COLO668 (cell line): ENCODE measurements around the gene TTYH1.
A peak's percentile ranks its signal among the peaks of the same experiment; 100 is the strongest.
"Not testable (repeated sequence)": the region's sequence is repeated elsewhere in the genome, so short reads cannot be mapped to it uniquely, and the experiment has no call there.

ENCODE experiments used
- DNase-seq: peaks from one replicate; lab custom pipeline; 2025; ENCODE audit not compliant: unreplicated experiment; lab: John Stamatoyannopoulos, UW

Gene TTYH1

DNA sequence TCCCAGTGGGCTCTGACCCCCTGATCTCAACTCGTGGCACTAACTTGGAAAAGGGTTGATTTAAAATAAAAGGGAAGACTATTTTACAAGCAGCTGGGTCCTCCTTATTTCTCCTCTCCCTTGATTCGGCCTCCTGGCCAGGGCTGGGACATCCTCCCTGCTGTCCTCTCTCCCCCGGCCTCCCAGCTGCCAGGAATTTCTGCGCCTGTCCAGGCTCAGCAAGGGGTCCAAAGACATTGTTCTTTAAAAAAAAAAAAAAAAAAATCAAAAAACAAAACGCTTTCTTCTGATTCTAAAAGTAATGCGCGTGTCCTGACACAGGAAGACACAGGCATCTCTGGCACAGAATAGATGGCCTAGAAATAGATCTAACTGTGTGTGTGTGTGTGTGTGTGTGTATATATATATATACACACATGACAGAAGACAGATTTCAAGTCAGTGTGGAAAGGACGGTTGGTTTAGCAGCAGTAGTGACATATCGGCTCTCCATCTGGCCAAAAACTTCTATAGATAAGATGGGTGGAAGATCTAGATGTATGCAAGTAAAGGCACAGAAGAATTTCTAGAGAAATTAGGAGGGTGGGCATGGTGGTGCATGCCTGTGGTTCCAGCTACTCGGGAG lies 21.5 kb downstream of the TTYH1 start:
- no peak for DNase-seq

DNA sequence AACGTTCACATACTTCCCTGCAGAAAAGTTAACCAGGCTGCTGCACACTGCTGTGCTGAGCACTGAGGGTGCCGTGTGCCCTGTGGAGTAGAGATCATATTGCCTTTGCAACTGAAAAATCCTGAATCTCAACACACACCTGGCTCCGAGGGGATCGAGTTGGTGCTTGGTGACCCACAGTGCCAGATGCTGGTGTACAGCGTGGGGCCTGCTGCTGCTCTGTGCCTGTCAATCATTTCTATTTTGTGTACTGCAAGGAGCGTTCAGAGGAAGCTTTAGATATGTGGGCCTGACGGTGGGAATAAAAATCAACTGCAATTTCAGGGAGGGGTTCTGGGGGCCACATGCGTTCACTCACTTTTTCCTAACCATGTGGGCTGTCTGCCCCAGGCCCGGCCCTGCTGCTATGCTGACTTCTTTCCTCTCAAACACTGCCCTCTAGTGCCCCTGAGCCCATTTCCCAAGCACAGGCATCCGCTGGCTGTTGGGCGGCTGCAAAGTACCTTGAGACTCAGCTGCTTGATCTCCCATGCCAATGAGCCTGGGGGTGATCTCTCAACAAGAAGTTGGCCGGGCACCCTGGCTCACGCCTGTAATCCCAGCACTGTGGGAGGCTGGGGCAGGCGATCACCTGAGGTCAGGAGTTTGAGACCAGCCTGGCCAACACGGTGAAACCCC lies 24.0 kb downstream of the TTYH1 start:
- DNase-seq, result peak; percentile 12

DNA sequence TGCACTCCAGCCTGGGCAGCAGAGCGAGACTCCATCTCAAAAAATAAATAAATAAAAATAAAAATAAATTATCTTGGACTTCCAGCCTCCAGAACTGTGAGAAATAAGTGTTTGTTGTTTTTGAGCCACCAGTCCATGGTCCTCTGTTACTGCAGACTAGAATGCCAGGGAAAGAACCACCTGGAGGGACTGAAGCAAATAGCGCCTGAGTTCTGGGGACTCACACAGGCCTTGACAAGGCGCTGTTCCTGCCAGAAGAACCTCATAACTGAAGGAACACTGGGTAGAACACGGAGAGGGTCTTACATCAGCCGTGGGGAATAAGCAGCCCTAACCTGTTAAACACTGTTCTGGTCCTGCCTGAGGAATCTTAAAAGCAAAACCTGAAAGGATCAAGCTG lies 25.4 kb downstream of the TTYH1 start:
- DNase-seq, result no peak

DNA sequence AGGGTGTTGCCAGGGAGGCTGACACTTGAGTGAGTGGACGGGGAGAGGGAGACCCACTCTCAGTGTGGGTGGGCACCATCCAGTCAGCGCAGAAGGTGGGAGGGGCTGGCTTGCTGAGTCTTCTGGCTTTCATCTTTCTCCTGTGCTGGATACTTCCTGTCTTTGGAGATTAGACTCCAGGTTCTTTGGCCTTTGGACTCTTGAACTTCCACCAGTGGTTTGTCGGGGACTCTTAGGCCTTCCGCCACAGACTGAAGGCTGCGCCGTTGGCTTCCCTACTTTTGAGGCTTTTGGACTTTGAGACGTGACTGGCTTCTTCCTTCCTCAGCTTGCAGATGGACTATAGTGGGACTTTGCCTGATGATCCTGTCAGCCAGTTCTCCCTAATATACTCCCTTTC lies 29.5 kb downstream of the TTYH1 start:
- DNase-seq, result no peak

DNA sequence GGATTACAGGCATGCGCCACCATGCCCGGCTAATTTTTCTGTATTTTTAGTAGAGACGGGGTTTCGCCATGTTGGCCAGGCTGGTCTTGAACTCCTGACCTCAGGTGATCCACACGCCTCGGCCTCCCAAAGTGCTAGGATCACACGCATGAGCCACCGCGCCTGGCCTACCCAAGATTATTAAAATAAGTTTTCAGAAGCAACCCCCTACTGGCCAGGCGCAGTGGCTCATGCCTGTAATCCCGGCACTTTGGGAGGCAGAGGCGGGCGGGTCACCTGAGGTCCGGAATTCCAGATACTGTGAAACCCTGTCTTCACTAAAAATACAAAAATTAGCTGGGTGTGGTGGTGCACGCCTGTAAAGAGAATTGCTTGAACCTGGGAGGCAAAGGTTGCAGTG lies 31.1 kb downstream of the TTYH1 start:
- not testable (repeated sequence) for DNase-seq

DNA sequence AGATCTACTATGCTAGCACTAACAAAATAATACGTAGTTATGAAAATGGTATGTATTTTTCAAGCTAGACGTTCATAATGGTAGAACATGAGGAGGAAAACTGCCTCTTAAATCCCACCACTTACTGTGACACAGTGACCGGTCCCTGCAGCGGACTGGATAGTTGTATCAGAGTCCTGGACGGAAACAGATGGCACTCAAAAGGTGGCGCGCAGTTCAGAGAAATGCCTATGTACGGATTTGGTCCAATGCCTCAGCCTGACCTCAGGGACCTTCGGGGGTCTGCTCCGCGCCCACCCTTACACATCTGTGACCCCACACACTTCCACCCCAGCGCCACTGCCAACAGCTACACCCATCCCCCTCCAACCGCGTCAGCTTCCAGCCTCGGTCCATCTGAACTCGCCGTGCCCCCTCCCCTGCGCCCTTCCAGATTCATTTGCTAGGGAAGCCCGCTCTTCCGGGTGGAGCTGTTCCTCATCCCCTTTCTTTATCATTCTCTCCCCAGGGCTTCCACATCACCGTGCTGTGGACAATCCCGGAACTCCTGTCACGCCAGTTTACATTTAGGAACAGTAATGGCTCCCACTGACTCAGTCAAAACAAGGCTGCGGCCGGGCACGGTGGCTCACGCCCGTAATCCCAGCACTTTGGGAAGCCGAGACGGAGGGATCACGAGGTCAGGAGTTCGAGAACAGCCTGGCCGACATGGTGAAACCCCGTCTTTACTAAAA lies 32.9 kb downstream of the TTYH1 start:
- peak; percentile 60 for DNase-seq

DNA sequence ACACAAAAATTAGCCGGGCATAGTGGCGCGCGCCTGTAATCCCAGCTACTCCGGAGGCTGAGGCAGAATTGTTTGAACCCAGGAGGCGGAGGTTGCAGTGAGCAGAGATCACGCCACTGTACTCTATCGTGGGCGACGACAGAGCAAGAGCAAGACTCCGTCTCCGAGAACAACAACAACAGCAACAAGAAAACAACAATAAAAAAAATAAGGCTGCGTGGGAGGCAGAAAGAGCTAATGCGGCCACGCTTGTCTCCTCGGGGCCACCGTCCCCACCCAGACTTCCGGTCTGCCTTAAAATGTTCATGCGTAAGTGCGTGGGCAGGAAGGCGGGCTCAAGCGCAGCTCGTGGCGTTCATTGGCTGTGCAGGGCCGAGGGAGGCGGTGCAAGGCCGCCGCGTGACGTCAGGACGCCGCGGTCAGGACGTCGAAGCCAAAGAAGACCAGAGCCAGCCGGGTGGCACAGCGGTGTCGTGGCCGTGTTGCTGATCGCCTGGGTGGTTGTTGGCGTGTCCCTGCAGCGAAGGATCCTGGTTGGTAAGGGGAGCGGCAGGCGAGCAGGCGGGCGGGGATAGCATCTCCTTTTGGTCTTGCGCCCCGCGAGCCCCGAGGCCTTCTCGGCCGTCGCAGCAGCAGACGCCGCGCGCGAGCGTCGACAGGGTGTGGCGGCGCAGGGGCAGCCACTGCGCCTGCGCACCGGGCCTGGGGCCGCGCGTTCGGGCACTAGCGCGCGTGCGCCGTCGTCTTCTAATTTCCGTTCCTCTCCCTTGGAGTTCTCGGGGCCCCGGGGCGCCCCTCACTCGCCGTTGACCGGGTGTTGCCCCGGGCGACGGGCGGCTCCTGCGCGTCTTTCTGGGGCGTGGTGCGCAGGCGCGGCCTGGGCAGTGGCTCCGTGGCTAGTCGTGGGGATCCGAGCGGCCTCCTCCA lies 33.8 kb downstream of the TTYH1 start, which contains the start of gene LENG8:
Gene LENG8, plus strand, starts transcription at position 426 of the 927 bp plus-strand sequence. CDS start 2,146 bp downstream, outside the sequence.
- DNase-seq, result peak; percentile 95

DNA sequence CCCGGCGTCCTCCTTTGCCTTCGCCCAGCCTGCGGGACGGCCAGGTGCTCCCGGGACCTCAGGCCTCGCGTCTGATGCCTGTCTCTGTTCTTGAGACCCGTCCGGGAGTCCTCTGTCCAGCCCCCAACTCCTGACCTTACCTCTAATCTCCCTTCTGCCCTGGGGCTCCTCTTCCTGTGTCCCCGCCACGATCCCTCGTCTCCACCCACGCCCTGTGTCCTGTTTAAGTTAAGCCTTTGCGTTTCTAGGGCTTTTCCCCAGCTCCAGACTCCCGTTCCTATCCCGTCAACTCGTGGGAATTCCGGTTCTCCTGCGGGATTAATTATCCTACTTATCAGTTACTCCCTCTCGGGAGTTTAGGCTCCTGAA lies 34.4 kb downstream of the TTYH1 start:
- DNase-seq, result peak; percentile 32

DNA sequence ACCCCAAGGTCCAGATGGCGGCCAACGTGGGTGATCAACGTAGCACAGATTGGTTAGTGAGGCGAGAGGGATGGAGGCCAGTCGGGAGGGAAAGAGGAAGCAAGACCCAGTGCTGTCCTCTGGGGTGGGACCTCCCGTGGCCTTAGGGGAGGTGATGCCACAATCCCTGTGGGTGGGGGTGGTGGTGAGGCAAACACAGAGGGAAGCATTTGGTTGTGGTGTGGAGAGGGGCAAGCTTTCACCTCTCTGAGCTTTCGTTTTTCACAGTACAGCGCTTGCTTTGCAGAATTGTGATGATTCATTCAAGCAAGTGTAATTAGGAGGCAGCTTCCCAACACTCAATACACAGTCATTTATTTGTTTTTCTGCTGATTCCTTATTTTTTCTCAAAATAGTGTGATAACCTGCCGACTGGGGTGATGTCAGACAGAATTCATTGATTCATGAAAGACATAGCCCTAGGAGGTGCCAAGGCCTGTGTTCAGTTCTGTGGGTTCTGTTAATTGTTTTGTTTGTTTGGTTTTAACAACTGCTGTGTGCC lies 36.1 kb downstream of the TTYH1 start:
- DNase-seq, result no peak

DNA sequence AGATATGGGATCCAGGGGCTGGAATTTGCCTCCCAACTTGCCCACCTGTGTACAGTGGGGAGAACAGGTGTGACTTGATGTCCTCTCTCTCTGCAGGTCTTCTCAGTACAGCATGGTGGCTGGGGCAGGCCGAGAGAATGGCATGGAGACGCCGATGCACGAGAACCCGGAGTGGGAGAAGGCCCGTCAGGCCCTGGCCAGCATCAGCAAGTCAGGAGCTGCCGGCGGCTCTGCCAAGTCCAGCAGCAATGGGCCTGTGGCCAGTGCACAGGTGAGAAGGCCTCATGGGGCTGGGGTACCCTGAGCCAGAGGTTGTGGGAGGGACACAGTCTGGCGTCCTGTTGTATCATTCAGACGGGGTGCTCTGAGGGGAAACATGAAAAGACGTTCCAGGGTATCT lies 36.7 kb downstream of the TTYH1 start:
- no peak for DNase-seq

DNA sequence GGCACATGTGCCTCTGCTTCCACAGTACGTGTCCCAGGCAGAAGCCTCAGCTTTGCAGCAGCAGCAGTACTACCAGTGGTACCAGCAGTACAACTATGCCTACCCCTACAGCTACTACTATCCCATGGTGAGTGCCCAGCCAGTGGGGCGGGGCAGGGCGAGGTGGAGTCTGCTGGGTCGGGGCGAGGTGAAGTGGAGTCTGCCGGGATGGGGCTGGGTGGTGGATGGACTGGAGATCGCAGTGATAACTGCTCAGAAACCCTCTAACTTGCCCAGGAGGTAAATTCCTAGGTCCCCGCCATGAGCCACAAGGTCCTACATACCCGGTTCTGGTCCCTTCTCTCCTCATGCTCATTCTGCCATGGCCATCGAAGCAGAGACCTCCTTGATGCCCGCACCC lies 37.4 kb downstream of the TTYH1 start:
- no peak for DNase-seq

DNA sequence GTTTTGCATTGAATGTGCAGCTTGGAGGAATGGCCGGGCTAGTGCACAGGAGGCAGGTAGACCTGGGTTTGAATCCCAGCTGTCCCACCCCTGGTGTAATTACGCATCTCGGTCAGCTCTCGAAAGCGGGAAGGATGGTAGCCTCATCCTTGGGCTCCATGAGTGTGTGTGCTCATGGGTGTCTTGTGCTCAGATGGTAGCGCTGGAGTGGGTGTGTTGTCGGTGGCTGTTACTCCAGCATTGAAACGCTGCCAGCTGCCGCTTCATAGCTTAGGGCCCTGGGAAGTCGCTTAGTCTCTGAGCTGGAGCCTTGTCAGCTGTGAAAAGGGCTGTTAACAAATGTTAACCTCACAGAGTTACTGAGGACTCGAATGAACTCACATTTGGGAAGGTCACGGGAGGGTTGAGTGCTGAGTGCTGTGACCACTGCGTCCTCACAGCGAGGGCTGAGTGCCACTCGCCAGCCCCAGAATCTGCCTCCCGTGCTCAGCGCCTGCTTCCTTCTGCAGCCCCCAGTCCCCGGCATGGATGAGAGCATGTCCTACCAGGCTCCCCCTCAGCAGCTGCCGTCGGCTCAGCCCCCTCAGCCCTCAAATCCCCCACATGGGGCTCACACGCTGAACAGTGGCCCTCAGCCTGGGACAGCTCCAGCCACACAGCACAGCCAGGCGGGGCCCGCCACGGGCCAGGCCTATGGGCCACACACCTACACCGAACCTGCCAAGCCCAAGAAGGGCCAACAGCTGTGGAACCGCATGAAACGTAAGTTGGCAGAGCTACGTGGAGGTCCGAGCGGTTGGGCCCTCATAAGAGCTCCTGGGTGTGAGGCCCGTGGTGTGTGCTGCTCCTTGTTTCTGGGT lies 38.9 kb downstream of the TTYH1 start:
- DNase-seq, result no peak

DNA sequence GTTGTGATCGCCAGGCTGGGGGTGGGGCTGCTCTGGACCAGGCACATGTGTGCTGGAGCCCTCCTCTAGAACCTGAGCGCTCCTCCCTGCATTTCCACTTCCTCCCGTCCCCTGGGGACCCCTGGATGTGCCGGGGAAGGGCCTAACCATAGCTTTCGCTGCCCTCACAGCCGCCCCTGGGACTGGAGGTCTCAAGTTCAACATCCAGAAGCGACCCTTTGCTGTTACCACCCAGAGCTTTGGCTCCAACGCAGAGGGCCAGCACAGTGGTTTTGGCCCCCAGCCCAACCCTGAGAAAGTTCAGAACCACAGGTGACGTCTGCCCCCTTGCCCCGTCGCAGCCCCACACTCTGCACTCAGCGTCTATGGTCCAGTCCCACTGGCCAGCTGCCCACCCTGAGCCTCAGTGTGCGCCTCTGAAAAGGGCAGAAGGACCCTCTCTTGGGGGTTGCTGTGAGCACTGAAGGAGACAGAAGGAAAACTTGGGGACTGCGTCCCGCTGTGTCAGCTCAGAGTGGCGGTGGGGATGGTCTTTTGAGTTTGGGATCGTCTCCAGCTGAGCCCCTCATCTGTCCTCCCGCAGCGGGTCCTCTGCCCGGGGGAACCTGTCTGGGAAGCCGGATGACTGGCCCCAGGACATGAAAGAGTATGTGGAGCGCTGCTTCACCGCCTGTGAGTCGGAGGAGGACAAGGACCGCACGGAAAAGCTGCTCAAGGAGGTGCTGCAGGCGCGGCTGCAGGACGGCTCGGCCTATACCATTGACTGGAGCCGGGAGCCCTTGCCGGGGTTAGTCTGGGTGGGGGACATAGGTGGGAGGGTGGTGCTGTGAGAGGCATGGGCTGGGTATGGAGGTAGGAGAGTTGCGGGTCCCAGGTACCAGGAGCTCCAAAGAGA lies 39.8 kb downstream of the TTYH1 start:
- DNase-seq, result no peak

DNA sequence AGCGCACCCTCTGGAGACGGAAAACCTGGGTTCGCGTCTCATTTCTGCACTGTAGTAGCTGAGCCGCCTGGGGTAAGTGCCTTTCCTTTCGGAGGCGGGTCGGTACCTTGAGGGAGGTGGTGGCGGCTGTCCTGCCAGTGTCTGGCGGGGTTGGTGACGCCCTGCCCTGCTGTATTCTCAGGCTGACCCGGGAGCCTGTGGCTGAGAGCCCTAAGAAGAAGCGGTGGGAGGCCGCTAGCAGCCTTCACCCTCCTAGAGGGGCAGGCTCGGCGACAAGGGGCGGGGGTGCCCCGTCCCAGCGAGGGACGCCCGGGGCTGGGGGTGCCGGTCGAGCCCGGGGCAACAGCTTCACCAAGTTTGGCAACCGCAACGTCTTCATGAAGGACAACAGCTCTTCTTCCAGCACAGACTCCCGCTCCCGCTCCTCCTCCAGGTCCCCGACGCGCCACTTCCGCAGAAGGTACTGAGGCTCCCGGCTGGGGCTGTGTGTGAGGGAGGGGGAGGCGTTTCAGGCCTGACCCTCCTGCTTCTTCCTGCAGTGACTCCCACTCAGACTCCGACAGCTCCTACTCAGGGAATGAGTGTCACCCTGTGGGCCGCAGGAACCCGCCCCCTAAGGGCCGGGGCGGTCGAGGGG lies 40.6 kb downstream of the TTYH1 start:
- no peak for DNase-seq

DNA sequence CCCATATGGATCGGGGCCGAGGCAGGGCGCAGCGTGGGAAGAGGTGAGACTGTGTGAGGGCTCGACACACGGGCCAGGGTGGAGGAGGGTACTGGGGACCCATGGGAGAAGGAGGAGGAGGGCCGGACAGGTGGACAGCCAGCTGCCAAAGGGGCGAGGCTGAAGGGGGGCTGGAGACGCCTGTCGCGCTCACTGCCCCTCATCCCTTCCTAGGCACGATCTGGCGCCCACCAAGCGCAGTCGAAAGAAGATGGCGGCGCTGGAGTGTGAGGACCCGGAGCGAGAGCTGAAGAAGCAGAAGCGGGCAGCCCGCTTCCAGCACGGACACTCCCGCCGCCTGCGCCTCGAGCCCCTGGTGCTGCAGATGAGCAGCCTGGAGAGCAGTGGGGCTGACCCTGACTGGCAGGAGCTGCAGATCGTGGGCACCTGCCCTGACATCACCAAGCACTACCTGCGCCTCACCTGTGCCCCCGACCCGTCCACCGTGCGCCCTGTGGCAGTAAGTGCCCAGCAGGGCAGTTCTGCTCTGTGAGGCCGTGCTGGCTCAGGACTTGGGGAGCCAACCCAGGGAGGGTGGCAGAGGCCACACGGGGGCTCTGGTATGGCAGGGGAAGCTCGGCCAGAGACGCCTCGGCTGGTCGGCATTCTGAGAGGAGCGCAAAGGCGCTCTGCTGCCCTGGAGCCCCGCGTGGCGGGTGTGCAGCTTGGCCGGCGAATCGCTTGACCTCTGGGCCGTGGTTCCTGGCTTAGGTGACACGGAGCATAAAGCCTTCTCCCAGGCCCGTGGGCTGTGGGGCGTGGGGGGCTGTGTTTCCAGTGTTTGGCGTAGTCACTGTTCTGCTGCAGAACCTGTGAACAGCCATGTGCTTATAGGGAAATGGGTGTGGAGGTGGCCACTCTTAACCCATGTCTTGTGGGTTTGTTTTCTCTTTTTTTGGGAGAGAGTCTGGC lies 41.4 kb downstream of the TTYH1 start:
- DNase-seq, result no peak

DNA sequence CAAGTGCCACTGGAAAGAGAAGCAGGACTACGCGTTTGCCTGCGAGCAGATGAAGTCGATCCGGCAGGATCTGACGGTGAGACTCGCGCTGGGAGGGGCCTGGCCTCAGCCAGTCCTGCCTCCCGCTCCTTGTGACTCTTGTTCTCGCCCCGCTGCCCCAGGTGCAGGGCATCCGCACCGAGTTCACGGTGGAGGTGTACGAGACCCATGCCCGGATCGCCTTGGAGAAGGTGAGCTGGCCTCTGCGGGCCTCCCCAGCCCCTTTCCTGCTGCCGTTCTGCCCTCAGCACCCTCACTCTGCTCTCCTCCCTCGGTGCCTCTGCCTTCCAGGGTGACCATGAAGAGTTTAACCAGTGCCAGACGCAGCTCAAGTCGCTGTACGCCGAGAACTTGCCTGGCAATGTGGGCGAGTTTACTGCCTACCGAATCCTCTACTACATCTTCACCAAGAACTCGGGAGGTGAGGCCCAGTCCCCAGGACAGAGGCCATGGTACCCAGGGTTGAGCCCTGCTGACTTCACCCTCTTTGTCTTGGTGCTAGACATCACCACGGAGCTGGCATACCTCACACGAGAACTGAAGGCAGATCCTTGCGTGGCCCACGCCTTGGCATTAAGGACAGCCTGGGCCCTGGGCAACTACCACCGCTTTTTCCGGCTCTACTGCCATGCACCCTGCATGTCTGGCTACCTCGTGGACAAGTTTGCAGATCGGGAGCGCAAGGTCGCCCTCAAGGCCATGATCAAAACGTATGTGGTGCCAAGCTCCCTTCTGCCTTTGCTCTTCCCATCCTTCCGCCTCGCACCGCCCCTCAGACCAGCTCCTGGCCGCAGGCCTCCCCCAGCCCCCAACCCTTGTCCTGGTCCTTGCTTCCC lies 42.7 kb downstream of the TTYH1 start:
- DNase-seq, result no peak
